GM18517 (cell line): Measurements from ENCODE around the gene AKAP14.
"Not testable (repeated sequence)": the region's sequence is repeated elsewhere in the genome, so short reads cannot be mapped to it uniquely, and the experiment has no call there.

ENCODE experiments used
- ATAC-seq: cut with Tn5 transposase; IDR thresholded peaks from one replicate; pipeline ENCODE4 v1.9.1; 2021; ENCODE audit warnings: mild to moderate bottlenecking, moderate library complexity; ENCODE audit not compliant: unreplicated experiment

Gene AKAP14

GRCh38 chrX:119895843-119896326 lies at the start of gene AKAP14:
Gene AKAP14 (plus strand): TSS chrX:119895893. CDS start chrX:119903224, 7,331 bp downstream.
- ATAC-seq = no peak

GRCh38 chrX:119852382-119853353 lies 43.0 kb upstream of the AKAP14 start, which contains the start of gene UPF3B:
Gene UPF3B (minus strand): TSS chrX:119852963. CDS start chrX:119852928, 35 bp downstream.
- peak; percentile 96 for ATAC-seq

GRCh38 chrX:119853444-119853843 lies 42.2 kb upstream of the AKAP14 start:
- no peak for ATAC-seq

GRCh38 chrX:119870626-119871131 lies 25.0 kb upstream of the AKAP14 start:
- no peak for ATAC-seq

GRCh38 chrX:119871245-119871598 lies 24.5 kb upstream of the AKAP14 start:
- ATAC-seq = peak; percentile 44

GRCh38 chrX:119871599-119872395 lies 23.9 kb upstream of the AKAP14 start, which contains the start of the genes NDUFA1 and RNF113A:
Gene NDUFA1 (plus strand): TSS chrX:119871832. CDS start chrX:119871912, 80 bp downstream.
Gene RNF113A (minus strand): TSS chrX:119871733. CDS start chrX:119871613, 120 bp downstream.
- ATAC-seq = peak; percentile 90

GRCh38 chrX:119878740-119879139 lies 17.0 kb upstream of the AKAP14 start:
- no peak for ATAC-seq

GRCh38 chrX:119880076-119880475 lies 15.6 kb upstream of the AKAP14 start:
- no peak for ATAC-seq

- ATAC-seq = peak; percentile 75
These were observed 14.9 kb upstream of the AKAP14 start for GRCh38 chrX:119880552-119881437.

GRCh38 chrX:119885554-119886428 lies 9.9 kb upstream of the AKAP14 start:
- no peak for ATAC-seq

GRCh38 chrX:119887721-119888425 lies 7.8 kb upstream of the AKAP14 start:
- ATAC-seq = no peak

- ATAC-seq = not testable (repeated sequence)
These were observed 5.1 kb upstream of the AKAP14 start for GRCh38 chrX:119890626-119891025.

GRCh38 chrX:119891961-119892692 lies 3.6 kb upstream of the AKAP14 start:
- ATAC-seq = not testable (repeated sequence)

GRCh38 chrX:119899125-119899524 lies 3.4 kb downstream of the AKAP14 start:
- ATAC-seq = no peak

- ATAC-seq = no peak
These were observed 5.3 kb downstream of the AKAP14 start for GRCh38 chrX:119900976-119901375.

GRCh38 chrX:119916310-119916709 lies 20.6 kb downstream of the AKAP14 start:
- ATAC-seq = no peak

- ATAC-seq = no peak
These were observed 22.2 kb downstream of the AKAP14 start for GRCh38 chrX:119917877-119918276.
